GM12872 (cell line): ENCODE results near the gene KCNAB2.
A peak's percentile ranks its signal among the peaks of the same experiment; 100 is the strongest.

ENCODE experiments used
- CTCF ChIP-seq: IDR thresholded peaks from 3 replicates; pipeline ENCODE4 v1.5.1; 2011; ENCODE audit warnings: low read depth, mild to moderate bottlenecking, low read length, moderate library complexity; ENCODE audit not compliant: insufficient read depth

The KCNAB2 gene

GRCh38 chr1:6044481-6045109 is 1.1 kb upstream of the KCNAB2 start:
- TF ChIP-seq CTCF, result no peak

- TF ChIP-seq CTCF, result no peak
Measured at GRCh38 chr1:6045110-6045502, 582 bp upstream of the KCNAB2 start.

DNA sequence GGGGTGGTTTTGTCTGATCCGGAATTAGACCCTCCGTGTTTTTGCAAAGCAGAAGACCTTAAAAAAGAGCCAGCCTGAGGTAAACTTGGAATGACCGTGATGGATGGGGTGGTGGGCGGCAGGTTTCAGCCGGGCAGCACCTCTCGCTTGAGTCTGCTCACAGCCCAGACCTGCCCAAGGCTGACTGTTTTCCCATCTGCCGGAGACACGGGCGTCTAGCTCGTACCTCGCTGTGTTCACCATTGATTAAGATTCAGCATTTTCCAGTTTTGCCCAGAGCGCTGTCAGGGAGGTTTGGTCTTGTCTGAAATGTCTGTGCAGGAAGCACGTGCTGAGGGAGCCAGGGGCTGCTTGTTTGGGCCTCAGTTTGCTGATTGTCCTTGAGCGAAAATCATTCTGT is 591 bp downstream of the KCNAB2 start:
- TF ChIP-seq CTCF, result no peak

- no peak for TF ChIP-seq CTCF
Measured at GRCh38 chr1:6048179-6048867, 2.6 kb downstream of the KCNAB2 start.

DNA sequence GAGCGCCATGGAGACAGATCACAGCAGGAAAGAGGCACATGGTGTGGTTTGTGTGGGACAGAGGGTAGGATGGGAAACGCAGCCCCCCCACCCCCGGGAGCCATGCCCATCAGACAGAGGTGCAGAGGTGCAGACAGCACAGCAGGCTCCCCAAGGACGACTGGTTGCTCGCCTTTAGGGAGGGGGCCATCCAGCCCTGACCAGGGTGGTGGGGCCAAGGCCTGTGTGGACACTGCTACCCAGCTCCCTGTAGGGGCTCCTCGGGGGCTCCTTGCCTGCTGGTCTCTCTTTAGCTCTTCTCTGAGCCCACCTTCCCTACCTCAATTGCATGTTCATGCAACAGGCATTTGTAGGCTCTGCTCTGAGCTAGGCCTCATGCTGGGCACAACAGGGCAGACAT is 3.7 kb downstream of the KCNAB2 start:
- TF ChIP-seq CTCF, result no peak

DNA sequence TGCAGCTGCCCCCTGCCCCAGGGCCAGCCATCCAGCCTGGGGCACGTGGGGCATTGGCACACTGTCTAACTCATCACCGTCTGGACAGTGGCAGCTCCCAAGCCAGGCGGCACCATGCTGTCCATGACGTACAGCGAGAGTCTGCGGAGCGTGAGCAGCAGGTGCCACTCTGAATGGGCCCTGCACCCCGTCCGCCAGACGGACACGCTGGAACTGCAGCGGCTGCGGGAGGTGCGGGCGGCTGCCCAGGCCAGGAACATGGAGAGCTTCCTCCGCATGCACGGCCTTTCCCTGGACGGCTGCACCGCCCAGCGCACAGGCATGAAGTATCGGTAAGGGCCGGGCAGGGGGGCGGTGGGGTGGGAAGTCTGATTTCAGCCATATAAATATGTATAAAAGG is 5.7 kb downstream of the KCNAB2 start:
- no peak for TF ChIP-seq CTCF

- peak; percentile 48; the same call in 2 of the 3 replicates for TF ChIP-seq CTCF
Measured at GRCh38 chr1:6052543-6053205, 7.0 kb downstream of the KCNAB2 start.
